A172 (cell line): ENCODE data around the gene PLA2G2E. TPM values are rescaled to one million over a fixed set of nuclear protein-coding genes. Genes with fewer than 3 reads are reported as not detected.
A peak's percentile ranks its signal among the peaks of the same experiment; 100 is the strongest.

ENCODE experiments used
- DNase-seq: peaks from one replicate; pipeline ENCODE4 v3.0.0-alpha.2; 2015; ENCODE audit warnings: low spot score
- total RNA-seq: library from RNA; depleted of rRNA; stranded (reverse); fragments of >200 nt; shearing (Covaris generic); gene quantifications from 2 replicates; pipeline ENCODE4 v1.2.3, GENCODE V29; 2014; rRNA removed

The PLA2G2E gene, protein sequence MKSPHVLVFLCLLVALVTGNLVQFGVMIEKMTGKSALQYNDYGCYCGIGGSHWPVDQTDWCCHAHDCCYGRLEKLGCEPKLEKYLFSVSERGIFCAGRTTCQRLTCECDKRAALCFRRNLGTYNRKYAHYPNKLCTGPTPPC
- total RNA-seq = not detected in 2 replicates

DNA sequence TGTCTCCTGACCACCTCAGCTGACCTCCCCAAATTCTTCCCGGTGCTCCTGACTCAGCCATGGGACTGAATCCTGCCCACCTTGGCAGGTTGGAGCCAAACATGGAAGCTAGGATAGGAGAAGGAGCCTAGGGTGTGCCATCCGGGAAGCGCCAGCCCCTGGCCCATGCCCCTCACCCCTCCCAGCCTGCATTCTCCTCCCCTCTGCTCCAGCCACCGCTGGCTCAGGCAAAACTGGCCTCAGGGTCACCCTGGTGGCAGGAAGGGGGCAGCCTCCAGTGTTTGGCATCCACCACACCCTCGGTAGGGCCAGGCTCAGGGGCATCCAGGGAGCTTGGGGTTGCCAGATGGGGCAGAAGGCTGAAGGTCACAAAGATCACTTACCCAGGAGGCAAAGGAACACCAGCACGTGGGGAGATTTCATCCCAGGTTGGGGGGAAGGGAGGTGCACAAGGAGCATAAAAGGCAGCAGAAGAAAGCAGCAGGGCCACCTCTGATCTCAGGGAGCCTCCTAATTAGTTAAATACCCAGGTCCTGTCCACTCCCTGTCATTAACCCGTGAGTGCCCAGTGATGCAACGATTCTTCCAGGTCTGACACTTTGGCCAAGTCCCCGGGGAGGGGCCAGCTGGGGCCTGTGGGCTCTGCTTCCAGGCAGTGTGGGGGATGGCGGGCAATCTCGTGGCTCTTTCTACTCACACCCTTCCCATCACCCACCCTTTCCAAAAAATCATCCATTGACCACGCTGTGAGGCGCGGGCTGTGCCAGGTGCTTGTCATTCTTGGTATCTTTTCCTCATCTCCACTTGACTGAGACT is at the start of gene PLA2G2E:
Gene PLA2G2E, minus strand, starts transcription at position 481 of the 816 bp plus-strand sequence. Its CDS starts 58 bp downstream, at position 423.
- no peak for DNase-seq

- DNase-seq = no peak
Measured at GRCh38 chr1:19971664-19972063, 48.2 kb upstream of the PLA2G2E start.

DNA sequence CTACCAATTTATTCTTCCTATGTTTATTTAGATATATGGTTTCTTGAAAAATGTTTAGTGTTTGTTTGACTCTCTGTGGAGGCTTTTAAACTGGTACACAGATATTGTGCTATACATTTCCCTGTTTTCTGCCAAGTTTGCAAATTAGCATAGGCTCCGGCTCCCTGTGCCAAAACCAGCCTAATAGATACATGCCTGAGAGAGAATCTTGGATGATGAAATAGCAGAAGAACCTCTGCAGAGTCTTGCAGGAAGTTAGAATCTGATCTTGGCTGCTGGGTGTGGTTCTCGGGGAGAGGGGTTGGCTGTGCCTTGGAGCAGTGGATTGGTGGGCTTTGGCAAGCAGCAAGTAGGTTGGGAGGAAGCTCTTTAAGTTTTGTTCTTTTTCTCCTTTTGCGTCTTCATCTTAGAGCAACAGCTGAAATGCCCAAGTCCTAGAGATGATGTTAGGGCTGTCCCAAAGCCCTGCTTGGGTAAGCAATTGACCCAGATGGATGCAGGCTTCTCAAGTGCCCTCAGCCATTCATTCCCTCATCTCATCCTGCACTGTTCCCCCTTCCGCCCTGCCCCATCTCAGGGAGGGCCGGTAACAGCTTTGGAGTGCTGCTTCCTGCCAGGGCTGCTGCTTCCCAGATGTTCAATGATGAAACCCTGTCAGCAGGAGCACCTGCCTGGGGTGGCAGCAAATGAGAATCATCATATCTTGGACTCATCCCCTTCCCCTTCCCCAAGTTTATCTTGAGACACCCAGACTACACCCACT is 46.7 kb upstream of the PLA2G2E start:
- no peak for DNase-seq

- DNase-seq = no peak
Measured at GRCh38 chr1:19967808-19968207, 44.4 kb upstream of the PLA2G2E start.

DNA sequence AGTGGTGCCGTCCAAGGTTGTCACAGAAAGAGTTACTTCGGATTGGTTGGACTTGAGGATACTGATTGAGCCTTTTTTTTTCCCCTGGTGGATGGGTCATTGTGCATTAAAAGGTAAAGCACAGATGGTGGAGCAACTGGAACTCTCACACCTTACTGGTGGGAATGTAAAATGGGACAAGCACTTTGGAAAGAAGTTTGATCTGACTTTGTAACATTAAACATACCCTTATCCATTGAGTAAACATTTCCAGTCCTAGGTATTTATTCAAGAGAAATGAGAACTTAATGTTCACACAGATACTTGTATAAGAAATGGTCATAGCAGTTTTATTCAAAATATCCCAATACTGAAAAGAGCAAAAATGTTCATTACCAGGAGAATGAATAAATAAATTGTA is 41.1 kb upstream of the PLA2G2E start:
- no peak for DNase-seq

- DNase-seq = no peak
Measured at GRCh38 chr1:19963636-19964035, 40.2 kb upstream of the PLA2G2E start.

GRCh38 chr1:19960591-19960990 is 37.2 kb upstream of the PLA2G2E start:
- DNase-seq = no peak

DNA sequence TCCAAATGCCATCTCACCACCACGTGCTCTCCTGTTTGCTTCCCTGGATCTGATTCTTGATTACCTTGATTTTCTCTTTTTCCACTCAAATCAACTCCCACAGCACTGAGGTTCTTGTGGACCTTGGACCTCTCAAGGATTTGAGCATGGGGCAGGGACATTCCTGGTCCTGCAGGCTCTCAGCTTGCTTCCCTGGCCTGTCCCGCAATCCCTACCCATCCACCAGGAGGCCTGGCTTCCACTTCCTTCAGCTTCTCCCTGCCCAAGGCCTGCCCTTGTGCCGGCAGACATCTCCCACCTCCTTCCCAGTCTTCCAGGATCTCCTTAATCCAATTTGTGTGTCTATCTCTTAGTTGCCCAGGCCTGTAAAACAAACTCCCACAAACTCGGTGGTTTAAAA is 34.4 kb upstream of the PLA2G2E start:
- no peak for DNase-seq

- DNase-seq = no peak
Measured at GRCh38 chr1:19955534-19956170, 32.2 kb upstream of the PLA2G2E start.

DNA sequence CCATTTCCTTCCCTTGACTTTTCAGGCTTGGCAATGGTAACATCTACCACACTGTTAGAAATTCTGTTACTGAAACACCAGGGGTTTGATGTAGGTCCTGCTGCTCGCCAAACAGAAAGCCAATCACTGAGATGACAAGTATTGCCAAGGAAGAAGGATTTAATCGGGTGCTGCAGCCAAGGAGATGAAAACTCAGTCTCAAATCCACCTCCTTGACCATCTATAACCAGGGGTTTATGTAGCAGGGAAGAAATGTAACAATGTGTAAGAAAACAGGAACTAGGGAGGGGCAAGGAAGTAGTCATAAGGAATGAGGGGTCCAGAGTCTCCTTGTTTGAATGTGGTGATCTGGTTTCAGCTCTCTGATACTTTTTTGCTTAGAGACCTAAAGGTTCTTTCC is 30.6 kb upstream of the PLA2G2E start:
- no peak for DNase-seq

DNA sequence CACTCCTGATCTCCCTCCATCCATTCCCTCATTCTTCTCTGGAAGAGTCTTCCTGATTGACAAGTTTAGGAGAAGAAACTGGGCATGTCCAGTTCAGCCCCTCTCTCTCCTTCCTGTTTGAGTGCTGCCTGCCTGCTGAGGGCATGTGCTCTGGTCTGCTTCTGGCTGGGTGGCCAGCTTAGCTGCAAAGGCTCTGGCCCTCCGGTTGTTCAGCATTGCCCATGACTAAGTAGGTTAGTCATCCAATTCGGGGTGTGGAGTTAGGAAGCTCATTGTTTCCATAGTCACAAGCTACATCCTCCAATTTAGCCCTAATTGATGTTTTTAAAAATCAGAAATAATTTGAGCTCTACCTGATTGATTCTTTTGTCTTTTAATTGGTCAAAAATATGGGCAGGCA is 25.6 kb upstream of the PLA2G2E start:
- DNase-seq = peak; percentile 53

- no peak for DNase-seq
Measured at GRCh38 chr1:19946971-19947370, 23.6 kb upstream of the PLA2G2E start.

DNA sequence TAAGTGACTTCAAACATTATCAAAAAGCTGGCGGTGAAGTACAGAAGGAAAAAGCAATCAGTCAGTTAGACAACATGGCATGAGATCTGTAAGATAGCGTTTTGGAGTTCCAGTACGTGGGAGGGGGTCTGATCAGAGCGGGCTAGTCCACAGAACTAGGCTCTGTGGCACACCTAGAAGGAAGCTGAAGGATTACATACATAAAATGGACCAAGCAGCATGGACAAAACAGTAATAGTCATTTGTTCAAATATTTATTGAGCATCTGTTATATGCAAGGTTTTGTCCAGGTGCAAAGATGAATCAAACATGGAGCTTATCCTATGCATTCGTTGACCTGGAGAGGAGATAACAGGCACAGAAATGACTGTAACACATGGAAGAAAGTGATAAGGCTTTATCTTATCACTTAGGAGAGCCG is 22.9 kb upstream of the PLA2G2E start:
- DNase-seq = no peak

- no peak for DNase-seq
Measured at GRCh38 chr1:19945914-19946313, 22.5 kb upstream of the PLA2G2E start.

DNA sequence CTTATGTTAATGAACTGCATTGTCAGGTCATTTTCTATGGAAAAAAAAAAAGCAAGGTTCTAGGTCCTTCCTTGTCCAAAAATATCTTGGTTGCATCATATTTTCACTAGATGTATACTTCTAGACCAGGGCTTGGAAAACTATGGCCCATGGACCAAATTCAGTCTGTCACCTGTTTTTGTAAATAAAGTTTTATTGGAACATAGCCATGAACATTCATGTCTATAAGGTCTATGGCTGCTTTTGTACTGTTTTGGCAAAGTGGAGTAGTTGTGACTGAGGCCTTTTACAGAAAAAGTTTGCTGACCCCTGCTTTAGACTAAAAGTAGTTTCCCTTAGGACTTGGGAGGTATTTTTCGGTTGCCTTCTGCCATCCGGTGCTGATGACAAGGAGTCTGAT is 19.2 kb upstream of the PLA2G2E start:
- DNase-seq = no peak

GRCh38 chr1:19942088-19942487 is 18.7 kb upstream of the PLA2G2E start:
- DNase-seq = no peak

DNA sequence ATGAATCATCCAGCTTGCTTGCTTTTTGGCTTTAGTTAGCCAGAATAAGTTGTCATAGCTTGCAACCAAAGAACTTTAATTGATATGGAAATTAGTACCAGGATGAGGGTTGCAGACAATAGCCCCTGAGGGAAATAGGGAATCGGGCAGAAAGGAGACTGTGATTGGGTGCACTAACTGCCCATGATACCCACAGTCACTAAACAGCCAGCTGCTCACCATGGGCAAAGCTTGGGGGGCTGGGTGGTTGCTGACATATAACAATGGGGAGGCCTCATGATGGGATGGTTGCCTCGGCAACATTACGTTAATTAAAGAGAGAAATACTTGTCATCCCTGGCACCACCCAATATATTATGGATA is 17.8 kb upstream of the PLA2G2E start:
- no peak for DNase-seq

DNA sequence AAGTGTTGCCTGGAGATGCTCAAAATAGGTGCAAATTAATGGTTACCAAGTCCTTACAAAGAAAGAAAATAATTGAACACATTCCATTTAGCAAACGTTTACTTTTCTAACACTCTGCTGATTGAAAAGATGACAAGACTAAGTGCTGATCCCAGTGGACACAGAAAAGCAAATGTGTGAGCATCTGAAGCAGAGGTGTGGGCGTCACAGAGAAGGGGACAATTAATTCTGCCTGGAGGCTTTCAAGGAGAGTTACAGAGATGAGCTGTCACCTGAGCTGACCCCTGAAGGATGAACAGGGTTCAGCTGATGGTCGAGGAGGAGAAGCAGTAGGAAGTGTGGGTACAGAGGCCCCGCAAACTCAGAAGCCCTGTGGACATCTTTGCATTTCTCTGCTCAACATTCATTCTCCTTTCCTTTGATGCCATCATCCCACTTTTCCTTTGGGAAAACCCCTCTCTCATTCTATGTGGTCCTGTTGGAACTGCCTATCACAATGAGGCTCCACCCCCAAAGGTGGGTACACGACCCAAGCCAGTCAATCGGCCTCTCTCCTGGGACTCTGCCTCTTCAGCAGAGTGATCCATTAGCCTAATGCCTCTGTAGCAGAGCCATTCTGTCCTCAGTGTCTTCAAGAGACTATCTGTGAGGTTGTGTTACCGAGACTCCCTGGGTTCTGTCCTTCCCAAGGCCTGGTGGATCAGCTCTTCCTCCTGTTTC is 17.2 kb upstream of the PLA2G2E start:
- DNase-seq = no peak

GRCh38 chr1:19938472-19938871 is 15.1 kb upstream of the PLA2G2E start:
- no peak for DNase-seq

GRCh38 chr1:19936061-19936750 is 12.8 kb upstream of the PLA2G2E start:
- no peak for DNase-seq

GRCh38 chr1:19934336-19934735 is 10.9 kb upstream of the PLA2G2E start:
- no peak for DNase-seq
